T-helper 1 cell treated with Interleukin-12 subunit alpha and Interleukin-12 subunit beta and Interleukin-4 antibody, amounts not matched to agents 30 ng/mL and 1 ng/mL, for 36 hours (primary cell): ENCODE data around the gene SLC22A3. TPM values are rescaled to one million over a fixed set of nuclear protein-coding genes. Genes with fewer than 3 reads are reported as not detected.

Experiments used
- intact Hi-C: fragments of 100-400 bp; cut with micrococcal nuclease; formaldehyde crosslinking; loops from one replicate; pipeline ENCODE4 v1.15.1; 2024
- total RNA-seq: library from RNA; stranded (reverse); gene quantifications from 2 replicates; pipeline ENCODE4 v1.2.3, GENCODE V29; 2022

The SLC22A3 gene
- total RNA-seq, 1 donor from 2014 or later, result not detected

DNA sequence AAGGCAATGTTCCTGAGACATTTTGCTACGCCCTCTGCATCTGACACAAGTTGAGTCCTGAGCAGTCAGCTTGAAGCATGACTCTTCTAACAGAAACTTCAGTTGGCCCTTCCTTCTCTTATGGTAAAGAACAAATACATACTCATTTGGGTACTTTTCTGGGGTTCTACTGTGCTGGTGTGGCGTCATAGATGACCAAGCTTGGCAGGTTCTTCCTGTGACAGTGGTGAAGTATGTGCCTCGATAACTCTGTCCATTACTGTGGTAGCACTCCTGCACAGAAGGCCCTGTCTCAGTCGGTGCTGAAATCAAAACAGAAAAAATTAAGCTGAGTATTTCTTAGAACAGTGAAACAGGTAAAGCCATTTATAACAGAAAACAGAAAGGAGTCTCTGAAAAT, 152.5 kb downstream of the SLC22A3 start:
- intact Hi-C loops, result loop anchor here (2.0 kb wide), 1 partner anchor 38 kb away; no protein-coding TSS in a partner anchor

Other genes with a start within 250 kb of the SLC22A3 start
- gene SLC22A1, start 226.6 kb upstream of the SLC22A3 start, total RNA-seq, result 2.0 and 4.0 TPM in 2 replicates
- gene SLC22A2, start 89.6 kb upstream of the SLC22A3 start, total RNA-seq, result not detected in 2 replicates